NCI-H460 (cell line): ENCODE results near the gene NPDC1. TPM values are rescaled to one million over a fixed set of nuclear protein-coding genes. Genes with fewer than 3 reads are reported as not detected.

Experiments used
- DNase-seq: peaks from one replicate; pipeline ENCODE4 v3.0.0-alpha.2; 2016; ENCODE audit warnings: low read depth; ENCODE audit errors: extremely low read depth
- total RNA-seq: library from RNA; depleted of rRNA; stranded (reverse); fragments of >200 nt; shearing (Covaris generic); gene quantifications from 2 replicates; pipeline ENCODE4 v1.2.3, GENCODE V29; 2014

The NPDC1 gene
- total RNA-seq, 1 experiment from 2014 or later, result 30.3 TPM

DNA sequence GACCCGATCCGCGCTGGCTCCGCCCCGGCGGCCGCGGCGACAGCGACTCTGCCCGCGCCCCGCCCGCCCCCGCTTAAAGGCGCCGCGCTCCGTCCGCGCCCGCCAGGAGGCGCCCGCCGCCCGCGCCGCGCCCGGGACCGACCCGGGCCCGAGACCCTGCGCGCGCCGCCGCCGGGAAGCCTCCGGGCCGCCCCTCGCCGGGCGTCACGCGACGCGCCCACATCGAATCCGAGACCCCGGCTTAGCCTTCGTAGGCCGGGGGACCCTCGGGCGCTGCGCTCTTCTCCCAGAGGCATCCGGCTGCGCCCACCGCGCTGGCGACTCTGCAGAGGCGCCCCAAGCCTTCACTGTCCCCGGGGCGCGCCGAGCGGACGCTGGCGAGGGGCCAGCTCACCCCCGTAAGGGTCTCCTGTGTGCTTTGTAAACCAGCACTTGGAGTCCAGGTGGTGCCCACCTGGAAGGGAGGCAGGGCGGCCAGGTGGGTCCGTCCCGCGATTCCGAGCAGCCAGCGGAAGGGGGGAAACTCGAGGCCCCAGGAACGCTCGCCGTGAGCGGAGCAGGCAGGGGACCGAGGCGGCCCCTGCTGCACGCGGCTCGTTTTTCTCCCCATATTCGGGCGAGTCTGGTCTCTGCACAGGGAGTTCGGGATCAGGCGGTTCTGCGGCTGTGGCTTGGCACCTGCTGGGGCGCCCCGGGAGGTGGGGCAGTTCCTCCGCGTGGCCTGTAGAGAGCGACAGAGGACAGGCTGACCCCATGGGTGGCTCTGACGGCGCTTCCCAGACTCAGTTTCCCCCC is 17.5 kb downstream of the NPDC1 start:
- DNase-seq, result peak; percentile 65

DNA sequence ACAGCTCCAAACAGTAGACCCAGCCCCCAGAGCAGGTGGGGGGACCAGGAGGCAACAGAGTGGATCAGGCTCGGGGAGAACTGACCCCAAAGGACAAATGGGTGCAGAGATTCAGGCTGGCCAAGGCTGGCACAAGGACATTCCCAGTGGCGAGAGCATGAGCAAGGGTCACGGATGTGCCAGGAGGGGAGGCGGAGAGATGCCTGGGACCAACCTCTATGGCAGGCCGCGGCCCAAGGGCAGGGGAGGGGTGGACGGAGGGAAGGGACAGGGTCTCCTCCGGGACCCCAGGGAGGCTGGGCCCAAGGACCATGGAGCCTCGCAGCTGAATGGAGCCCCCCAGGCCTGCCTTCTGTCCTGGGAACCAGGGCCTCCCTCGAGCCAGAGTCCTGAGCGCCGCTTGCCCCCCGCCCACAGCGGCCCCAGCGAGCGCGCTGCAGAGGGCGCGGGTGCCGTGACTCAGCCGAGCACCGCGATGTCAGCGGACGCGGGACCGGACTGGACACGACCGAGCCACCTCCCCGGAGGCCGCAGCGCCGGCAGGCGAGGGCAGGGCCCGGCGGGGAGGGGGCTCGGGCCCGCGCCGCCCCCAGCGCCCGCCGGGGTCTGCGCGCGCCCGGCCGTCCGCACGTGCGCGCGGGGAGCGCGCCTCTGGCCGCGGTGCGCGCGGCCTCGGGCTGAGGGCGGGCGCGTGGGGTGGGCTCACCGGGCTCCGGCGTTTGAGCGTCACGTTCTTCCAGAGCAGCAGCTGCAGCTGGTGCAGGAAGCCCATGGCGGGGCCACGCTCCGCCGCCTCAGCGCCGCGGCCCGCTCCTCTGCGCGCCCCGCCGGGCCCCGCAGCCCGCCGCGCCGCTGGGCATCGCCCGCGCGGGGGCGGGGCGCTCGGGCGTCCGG is 18.4 kb downstream of the NPDC1 start, which contains the start of gene ABCA2:
TSS of gene ABCA2 (minus strand) at position 869 of the 894 bp plus-strand sequence. CDS start at position 772, 97 bp downstream.
- no peak for DNase-seq

DNA sequence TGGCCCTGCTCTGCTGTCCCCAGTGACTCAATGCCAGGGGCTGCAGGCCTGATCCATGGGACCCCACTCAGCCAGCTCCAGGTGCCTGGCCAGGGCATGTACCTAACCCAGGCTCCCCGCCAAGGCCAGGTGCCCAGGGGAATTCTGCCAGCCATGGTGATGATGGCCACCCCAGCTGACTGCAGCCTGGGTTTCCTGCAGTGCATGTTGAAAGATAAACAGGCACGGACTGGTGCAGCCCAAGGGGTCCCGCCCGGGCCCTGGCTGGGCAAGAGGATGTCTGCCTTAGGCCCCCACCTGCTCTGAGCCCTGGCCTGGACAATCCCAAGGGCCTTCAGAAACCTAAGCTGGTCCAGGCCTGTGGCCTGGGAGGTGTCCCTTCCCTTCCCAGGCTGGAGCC is 19.1 kb downstream of the NPDC1 start:
- DNase-seq, result no peak

DNA sequence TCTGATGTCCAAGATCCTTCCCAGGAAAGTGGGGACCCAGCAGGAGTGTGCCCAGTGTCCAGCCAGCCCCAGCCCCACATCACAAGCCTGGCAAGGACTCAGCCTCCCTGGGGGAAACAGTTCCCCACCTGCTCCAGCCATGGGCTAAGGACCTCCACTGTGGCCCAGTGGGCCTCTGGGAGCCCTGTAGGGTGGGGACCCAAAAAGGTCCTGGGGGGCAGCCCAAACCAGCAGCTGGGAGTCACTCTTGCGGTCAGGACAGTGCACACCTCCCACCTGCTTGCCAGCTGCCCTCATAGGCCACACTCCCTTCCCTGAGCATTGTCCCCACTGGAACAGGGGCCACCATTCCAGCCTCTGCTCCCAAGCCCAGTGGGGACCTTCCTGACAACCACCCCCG is 19.6 kb downstream of the NPDC1 start:
- DNase-seq, result no peak

DNA sequence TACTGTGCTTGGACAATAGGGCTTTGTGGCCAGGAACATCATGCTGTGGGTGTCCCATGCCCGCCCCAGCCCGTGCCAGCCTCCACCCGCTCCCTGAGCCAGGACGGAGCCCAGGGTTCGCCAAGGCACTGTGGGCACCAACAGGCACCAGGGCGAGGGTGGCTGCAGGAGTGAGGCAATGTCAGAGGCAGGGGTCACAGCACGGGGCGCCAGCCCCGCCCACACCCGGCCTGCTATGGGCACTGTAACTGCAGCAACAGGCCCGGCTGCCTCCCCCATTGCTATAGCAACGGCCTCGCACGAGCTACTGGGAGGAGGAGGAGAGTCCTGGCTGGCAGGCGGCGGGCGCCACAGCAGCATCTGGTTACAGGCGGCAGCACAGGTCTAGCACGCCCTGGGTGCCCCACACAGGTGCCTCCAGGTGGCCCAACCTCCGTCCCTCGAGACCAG is 20.4 kb downstream of the NPDC1 start:
- no peak for DNase-seq

DNA sequence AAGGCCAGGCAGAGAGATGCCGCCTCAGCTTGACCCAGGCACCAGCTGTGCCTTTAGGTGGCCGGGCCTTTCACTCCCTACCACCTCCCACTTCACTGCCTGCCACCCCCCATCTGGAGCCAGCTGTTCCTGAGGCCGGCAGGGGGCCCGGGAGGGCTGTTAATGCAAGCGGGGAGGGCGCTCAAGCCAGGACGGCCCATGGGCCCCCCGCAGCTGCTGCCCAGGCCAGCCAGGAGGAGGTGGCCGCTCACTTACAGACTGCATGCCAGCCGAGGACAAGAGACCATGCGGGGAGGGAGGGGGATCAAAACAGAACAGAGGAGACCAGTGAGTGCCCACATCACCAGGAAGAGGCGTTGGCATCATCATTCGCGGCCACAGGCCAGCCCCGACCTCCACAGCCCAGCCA is 22.4 kb downstream of the NPDC1 start:
- no peak for DNase-seq

DNA sequence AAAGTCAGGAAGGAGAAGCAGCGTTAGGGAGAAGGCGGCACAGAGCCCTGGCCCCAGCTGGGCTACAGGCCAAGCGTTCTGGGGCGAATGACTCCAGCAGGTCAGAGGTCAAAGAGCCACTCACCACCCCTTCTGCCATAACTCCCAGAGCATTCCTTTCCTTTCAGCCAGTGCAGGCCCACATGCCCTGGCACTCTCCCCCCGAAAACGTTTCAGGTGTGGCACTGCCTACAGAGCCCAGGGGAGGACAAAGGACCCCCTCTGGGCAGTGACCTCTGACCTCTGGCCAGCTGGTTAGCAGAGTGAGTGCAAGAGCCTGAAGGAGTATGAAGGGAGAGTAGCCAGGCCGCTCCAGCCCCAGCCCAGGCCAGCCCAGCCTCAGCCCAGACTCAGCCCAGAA is 22.8 kb downstream of the NPDC1 start:
- no peak for DNase-seq

DNA sequence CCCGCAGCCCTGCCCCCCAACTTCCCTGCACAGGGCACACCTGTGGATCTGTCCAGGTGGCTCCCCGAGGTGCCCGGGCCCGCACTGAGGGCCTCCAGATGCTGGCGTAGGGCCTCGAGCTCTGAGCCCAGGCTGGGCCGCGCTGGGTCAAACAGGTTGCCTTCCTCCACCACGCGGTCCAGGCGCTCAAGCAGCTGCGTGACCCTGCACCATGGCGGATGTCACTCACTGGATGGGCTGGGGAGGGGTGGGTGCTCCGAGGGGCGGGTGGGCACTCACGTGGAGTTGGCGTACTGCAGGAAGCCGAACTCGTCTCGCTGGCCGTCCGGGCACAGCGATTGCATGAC is 23.3 kb downstream of the NPDC1 start:
- no peak for DNase-seq

DNA sequence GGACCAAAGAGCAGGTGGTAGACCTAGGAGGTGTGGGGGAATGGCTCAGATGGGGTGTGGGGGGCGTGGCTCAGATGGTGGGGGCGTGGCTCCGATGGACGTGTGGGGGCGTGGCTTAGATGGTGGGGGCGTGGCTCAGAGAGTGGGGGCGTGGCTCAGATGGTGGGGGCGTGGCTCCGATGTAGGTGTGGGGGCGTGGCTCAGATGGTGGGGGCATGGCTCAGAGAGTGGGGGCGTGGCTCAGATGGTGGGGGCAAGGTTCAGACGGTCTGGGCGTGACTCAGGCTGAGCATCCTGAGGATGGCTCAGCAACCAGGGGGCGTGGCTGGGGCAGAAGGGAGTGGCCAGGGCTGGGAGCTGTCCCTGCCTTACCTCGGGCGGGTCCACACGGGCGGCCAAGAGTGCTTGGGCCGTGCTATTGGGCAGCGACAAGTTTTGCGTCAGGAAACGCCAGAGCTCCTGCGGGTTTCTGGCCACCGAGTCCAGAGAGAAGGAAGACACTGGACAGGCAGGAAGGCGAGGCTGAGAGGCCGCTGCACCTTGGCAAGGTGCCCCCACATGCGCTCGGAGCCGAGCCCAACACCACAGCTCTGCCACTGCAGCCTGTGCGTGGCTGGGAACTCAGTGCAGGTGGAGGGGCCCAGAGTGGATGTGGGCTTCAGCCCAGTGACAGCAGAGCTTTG is 23.9 kb downstream of the NPDC1 start:
- peak; percentile 92 for DNase-seq

DNA sequence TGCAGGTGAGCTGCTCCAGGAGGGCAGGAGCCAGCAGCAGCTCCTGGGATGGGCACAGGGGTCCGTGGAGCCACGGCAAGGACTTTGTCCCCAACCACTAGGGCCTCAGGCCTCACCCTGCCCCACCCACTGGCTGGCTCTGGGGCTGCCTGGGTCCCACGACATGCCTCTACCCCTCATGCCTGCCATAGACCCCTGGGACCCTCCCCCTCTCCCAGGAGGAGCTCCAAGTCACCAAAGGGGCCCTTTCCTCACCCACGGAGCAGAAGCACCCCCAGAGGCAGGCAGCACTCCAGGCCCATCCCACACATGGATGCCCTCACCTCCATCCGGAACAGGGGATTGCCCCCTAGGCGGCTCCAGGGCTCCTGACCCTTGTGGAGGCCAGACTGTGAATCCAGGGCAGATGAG is 24.4 kb downstream of the NPDC1 start:
- no peak for DNase-seq

DNA sequence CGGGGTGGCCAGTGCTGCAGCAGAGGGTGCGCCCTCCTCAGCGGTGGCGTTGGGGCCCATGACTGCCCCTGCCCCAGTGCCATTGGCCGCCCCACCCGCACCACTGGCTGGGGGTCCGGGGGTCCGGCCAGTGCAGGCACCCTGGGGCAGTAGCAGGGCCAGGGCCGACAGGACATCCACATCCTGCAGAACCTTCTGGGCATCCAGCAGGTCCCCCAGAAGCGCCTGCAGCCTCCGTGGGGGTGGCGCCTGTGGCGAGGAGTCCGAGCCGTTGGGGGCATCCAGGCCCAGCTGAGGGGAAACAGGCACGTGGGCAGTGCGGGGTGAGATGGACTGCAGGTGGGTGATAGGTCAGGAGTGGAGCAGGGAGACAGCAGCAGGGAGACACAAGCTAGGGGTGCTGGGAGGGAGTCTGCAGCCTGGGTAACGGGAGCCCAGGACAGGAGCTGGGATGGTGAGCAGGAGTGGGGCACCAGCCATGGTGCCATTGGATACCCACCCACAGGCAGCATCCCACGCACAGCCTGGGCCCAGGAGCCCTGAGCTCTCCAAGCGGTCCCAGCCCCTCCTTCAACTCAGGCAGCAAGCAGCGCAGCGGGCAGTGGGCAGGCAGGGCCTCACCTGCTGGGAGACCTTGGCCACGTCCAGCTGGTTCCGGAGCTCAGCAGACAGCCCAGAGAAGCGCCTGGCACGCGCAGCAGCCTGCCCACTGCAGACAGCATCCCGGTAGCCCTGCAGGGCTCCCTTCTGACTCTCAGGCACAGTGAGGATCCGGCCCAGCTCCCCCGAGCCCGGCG is 25.0 kb downstream of the NPDC1 start:
- DNase-seq, result no peak

DNA sequence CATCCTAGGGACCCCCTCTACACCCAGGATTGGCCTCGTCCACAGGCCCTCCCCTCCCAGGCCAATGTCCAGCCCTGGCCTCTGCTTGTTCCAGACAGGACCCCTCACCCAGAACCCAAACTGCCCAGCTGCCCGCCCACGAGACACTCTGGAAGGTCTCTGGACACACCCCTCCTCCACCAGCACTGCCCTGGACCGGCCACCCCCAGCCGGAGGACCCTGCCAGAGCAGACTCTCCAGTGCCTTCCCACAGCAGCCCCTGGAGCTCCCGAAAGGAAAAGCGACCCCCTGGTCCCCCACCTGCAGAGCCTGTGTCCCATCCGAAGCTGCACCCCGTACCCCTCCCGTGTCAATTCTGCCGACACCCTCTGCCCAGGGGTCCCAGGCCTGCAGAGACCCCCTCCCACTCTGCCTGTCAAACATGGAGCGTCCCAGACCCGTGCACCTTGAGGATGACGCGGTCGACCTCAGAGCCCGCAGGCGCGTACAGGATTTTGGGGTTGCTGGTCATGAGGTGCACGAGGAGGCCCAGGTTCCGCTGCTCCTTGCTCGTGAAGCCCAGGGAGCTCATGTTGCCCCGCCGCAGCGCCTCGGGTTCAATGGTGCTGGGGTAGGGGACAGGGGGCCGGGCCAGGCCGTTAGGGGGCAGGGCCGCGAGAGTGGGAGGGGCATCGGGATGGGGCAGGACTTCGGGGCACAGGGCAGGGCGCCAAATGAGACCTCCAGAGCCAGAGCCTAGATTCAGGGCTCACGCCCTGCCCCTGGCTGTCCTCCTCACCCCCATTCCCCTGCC is 25.9 kb downstream of the NPDC1 start:
- no peak for DNase-seq

DNA sequence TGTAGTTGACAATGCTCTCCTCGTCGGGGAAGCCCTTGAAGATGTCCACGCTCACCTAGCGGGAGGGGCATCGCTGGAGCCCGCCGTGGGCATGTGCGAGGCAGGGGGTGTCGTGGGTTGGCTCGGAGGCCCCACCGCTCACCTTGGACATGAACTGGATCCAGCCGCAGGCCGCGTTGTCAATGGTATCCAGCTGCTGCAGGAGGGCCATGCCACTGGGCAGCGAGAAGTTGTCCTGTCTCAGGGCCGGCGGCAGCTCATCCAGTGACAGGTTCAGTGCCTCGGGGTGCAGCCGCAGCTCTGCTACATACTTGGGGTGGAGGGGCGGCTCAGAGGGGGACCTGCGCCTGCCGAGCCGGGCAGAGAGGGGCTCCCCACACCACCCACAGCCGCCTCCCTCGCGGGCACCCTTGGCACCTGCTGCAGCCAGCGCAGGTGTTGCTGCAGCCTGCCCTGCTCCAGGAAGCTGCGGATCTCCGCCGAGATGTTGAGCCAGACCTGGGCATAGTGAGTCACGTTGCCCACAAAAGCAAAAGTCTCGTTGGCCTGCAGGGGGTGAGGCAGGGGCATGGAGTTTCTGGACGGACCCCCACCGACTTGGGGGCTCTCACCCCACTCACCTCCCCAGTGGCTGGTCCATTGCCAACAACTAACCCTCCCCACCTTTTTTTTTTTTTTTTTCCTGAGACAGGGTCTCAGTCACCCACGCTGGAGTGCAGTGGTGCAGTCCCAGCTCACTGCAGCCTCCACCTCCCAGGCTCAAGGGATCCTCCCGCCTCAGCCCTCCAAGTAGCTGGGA is 27.0 kb downstream of the NPDC1 start:
- DNase-seq, result no peak

DNA sequence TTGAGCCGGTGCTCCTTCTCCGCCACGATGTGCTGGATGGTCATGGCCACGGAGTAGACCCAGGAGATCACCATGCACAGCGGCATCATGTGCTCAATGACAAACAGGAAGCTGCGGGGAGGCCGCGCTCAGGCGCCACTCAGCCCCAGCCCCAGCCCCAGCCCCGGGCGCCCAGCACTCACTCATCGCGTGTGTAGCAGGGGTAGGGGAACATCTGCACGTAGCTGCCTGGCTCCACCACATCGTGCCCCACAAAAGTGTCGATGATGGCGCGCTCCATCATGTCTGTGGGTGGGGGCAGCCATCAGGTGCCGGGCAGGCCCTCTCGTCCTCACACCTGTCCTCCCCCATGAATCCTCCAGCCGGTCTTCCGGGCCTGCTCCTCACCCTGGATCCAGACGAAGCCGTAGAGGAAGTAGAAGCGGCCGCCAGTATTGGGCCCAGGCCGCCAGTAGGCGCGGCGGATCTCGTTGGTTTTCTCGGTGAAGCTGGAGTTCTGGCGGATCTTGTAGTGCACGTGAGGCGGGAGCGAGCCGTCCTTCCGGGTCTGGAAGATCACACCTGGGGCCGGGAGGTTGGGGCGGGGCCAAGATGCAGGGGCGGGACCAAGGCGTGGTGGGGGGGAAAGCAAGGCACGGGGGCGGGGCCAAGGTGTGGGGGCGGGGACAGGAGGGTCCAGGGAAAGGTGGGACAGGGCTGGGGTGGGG is 28.0 kb downstream of the NPDC1 start:
- no peak for DNase-seq

DNA sequence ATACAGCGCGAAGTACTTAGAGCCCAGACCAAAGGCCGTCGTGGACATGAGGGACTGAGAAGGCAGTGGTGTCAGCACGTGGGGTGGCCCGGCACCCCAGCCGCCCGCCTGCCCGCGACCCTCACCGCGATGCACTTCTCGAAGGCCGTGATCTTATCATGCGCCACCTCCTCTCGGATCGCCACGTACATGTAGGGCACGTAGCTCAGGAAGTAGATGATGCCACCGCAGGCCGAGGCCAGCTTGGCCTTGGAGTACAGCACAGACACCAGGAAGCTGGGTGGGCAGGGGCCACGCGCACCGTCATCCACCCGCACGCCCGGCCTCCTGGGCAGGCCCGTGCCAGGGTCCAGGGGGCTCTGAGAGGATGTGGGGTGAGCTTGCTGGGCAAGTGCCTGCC is 28.9 kb downstream of the NPDC1 start:
- no peak for DNase-seq

DNA sequence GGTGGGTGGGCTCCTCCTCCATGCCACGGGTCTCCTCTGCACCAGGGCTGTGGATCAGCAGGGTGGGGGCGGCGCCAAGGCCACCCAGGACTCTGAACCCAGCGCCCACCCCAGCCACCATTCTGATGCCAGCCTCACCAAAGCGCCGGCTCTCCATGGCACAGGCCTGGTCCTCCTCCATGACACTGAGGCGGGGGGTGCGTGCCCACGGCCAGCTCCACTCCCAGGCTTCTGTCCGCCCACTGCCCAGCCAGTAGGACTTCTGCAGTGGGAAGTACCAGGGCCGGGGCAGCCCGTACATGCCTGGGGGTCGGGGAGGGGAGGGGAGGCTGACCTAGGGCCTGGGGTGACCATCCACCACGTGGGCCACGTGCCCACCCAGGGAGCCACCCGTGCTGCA is 29.5 kb downstream of the NPDC1 start:
- DNase-seq, result no peak

DNA sequence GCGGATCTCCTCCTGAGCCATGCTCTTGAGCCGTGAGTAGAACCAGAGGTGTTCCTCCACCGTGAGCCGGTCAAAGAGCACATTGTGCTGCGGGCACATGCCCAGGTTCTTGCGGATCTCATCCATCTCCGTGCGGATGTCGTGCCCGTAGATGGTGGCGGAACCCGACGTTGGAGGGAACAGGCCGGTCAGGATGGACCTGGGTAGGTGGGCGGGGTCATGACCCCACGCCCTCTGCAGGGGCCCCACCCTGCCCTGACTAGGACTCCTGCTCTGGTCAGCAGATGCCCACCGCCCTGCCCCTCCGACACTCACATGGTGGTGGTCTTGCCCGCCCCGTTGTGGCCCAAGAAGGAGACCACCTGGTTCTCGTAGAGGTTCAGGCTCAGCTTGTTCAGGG is 30.0 kb downstream of the NPDC1 start:
- DNase-seq, result no peak

DNA sequence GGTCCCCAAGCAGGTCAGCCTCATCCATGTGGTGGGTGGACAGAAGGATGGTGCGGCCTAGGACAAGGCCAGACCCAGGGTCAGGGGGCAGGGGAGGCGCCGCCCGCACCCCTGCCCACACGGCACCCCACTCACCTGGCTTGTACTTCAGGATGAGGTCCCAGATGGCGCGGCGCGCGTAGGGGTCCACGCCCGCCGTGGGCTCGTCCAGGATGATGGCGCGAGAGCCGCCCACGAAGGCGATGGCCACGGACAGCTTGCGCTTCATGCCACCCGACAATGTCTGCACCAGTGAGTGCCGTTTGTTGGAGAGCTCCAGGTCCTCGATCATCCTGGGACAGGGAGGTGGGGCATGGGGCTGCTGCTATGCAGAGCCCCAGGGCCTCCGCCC is 30.4 kb downstream of the NPDC1 start:
- no peak for DNase-seq
